ENCODE measurements around the gene CENPN.

Gene CENPN

DNA sequence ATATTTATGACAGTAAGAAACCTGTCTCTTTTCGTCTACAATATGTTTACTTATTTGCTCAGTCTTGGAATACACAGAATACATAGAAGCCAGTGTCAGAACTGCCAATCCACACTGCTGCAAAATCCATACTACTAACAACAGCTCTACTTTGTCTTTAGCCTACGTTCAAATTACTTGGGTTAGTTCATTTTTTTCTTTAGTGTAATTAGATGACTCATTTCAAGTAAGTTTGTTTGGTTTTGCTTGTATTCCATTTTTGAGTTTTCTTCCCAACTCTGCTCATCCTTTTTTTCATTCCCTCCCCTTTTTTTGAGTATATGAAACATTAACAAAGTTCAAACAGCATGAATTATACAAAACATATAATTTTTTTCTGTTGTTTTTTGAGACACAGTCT is 17.2 kb upstream of the CENPN start:
- TF ChIP-seq, protein P1, sequence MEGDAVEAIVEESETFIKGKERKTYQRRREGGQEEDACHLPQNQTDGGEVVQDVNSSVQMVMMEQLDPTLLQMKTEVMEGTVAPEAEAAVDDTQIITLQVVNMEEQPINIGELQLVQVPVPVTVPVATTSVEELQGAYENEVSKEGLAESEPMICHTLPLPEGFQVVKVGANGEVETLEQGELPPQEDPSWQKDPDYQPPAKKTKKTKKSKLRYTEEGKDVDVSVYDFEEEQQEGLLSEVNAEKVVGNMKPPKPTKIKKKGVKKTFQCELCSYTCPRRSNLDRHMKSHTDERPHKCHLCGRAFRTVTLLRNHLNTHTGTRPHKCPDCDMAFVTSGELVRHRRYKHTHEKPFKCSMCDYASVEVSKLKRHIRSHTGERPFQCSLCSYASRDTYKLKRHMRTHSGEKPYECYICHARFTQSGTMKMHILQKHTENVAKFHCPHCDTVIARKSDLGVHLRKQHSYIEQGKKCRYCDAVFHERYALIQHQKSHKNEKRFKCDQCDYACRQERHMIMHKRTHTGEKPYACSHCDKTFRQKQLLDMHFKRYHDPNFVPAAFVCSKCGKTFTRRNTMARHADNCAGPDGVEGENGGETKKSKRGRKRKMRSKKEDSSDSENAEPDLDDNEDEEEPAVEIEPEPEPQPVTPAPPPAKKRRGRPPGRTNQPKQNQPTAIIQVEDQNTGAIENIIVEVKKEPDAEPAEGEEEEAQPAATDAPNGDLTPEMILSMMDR (IDR thresholded peaks at IDR 0.05; ENCODE audit: control extremely low read depth, extremely low read depth, low read depth, missing control alignments) = no peak
- ChIA-PET POLR2A (interaction anchor here (0.8 to 1.0 kb wide), 2 partner anchors 10 to 21 kb away, joined by 3 read pairs; no protein-coding TSS in a partner anchor), CTCF (interaction anchor here (0.9 to 3.6 kb wide), 6 partner anchors 9 to 17 kb away, joined by 3 to 12 read pairs (median 6); no protein-coding TSS in a partner anchor)
- DNase-seq (ENCODE audit: extremely low spot score) = no peak

DNA sequence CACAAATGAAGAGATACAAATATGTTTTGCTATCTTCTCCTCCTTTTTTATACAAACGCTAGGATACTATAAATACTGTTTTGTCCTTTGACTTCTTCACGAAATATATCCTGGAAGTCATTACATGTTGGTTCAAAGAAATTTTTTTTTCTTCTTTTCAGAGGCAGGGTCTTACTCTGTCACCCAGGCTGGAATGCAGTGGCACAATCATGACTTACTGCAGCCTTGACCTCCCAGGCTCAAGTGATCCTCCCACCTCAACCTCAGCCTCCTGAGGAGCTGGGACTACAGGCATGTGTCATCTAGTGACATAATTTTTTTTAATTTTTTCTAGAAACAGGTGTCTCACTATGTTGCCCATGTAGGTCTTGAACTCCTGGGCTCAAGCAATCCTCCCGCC is 16.4 kb upstream of the CENPN start:
- ChIA-PET POLR2A (no interaction called here), CTCF (interaction anchor here (0.8 to 3.6 kb wide), 6 partner anchors 9 to 66 kb away, joined by 3 to 12 read pairs (median 5); no protein-coding TSS in a partner anchor)
- TF ChIP-seq, protein P1 (IDR thresholded peaks at IDR 0.05; ENCODE audit: control extremely low read depth, extremely low read depth, low read depth, missing control alignments) = no peak
- DNase-seq (ENCODE audit: extremely low spot score) = no peak

DNA sequence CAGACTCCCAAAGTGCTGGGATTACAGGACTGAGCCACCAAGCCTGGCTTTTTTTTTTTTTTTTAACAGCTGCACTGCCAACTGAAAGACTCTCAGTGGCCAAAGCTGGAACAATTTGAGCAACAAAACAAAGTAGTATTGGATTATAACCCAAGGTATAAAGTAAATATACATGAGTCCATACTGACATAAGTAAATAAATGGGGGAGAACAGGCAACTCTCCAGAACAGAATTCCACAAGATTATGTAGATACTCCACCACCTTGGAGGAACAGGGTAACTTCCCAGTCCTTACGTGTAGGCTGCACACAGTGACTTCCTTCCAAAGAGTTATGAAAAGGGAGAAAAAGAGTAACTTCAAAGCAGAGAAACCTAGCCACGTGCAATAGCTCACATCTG is 16.0 kb upstream of the CENPN start:
- POLR2A ChIA-PET = no interaction called here
- DNase-seq (ENCODE audit: extremely low spot score) = no peak
- TF ChIP-seq, protein P1 (IDR thresholded peaks at IDR 0.05; ENCODE audit: control extremely low read depth, extremely low read depth, low read depth, missing control alignments) = no peak
- CTCF ChIA-PET = interaction anchor here (0.8 to 3.6 kb wide), 5 partner anchors 12 to 67 kb away, joined by 3 to 12 read pairs (median 6); no protein-coding TSS in a partner anchor

DNA sequence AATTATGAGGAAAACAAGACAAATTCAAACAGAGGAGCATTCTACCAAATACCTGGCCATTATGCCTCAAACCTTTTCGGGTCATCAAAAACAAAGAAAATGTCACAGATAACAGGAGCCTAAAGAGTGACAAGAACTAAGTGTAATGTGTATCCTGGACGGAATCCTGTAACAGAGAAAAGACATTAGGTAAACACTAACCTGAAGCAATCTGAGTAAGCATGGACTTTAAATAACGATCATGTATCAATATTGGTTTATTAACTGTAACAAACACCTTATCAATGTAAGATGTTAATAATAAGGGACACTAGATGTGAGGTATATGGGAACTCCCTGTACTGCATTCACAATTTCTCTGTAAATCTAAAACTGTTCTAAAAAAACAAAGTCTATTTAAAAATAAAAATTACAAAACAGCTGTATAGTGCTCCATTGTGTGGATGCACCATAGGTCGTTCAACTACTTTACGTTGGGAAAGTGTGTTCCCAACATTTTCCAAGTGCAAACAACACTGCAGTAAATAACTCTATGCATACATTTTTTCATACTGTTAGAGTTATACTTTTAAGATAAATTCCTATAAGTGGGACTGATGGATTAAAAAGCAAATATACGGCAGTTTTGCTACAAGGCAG is 15.1 kb upstream of the CENPN start:
- DNase-seq (ENCODE audit: extremely low spot score) = no peak
- ChIA-PET POLR2A (no interaction called here), CTCF (interaction anchor here (1.3 to 2.7 kb wide), 2 partner anchors 13 to 18 kb away, joined by 6 to 15 read pairs; no protein-coding TSS in a partner anchor)
- TF ChIP-seq, protein P1 (IDR thresholded peaks at IDR 0.05; ENCODE audit: control extremely low read depth, extremely low read depth, low read depth, missing control alignments) = no peak

DNA sequence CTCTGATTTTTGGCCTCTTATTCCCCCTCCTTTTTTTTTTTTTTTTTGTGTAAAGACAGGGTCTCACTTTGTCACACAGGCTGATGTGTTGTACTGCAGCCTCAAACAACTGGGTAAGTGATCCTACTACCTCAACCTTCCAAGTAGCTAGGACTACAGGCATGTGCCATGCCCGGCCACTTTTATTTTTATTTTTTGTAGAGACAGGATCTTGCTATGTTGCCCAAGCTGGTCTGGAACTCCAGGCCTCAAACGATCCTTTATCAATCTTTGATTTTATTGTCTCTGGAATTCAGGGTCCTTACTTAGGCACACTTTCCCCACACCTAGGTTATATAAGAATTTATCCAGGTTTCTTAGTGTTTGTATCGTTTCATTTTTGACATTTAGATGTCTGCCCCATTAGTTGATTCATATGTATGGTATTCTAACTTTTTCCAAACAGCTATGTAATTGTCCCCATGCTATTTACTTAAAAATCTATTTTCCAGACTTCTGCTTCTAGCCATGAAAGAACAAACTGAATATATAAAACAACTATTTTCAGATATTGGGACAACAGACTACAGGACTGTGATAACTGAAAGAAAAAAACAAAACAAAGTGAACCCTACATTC is 14.2 kb upstream of the CENPN start:
- no peak for DNase-seq (ENCODE audit: extremely low spot score)
- CTCF ChIA-PET = interaction anchor here (1.4 to 2.9 kb wide), 3 partner anchors 12 to 43 kb away, joined by 4 to 27 read pairs (median 15); partner anchors contain the start of gene ATMIN
- POLR2A ChIA-PET = no interaction called here
- TF ChIP-seq, protein P1 (IDR thresholded peaks at IDR 0.05; ENCODE audit: control extremely low read depth, extremely low read depth, low read depth, missing control alignments) = no peak

DNA sequence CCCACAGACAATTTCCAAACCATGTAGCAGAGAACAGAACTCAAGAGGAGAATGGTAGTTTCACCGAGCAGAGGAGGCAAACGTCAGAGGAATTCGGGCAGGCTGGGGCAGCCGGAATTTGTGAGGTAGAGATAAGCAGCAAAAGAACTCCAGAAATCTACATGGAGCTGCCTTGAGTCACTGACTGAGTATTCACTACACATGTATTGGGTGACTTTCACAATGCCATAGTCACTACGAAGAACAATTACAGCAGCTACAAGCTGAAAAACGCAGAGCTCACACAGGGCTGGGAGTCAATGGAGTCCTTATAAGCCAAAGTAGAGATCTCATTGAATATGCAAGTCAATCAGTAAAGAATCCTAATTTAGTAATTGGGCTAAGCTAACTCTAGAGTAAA is 13.7 kb upstream of the CENPN start:
- CTCF ChIA-PET = interaction anchor here (1.4 to 2.9 kb wide), 4 partner anchors 11 to 43 kb away, joined by 4 to 27 read pairs (median 10); partner anchors contain the start of gene ATMIN
- TF ChIP-seq, protein P1 (IDR thresholded peaks at IDR 0.05; ENCODE audit: control extremely low read depth, extremely low read depth, low read depth, missing control alignments) = no peak
- POLR2A ChIA-PET = no interaction called here

More for the DNA sequence above, 13.7 kb upstream of the CENPN start:
- no peak for DNase-seq (ENCODE audit: extremely low spot score)

Measured in GM10248 (cell line).